ENCODE results near the gene DSCAM.

DSCAM gene

GRCh38 chr21:40141621-40142020 lies 705.3 kb downstream of the DSCAM start:
- no peak for DNase-seq (ENCODE audit: low read depth in 2 of 2, low spot score in 1 of 2)

GRCh38 chr21:40140675-40141074 lies 706.3 kb downstream of the DSCAM start:
- DNase-seq (ENCODE audit: low read depth in 2 of 2, low spot score in 1 of 2), result no peak

- no peak for DNase-seq (ENCODE audit: low read depth in 2 of 2, low spot score in 1 of 2)
Observed at GRCh38 chr21:40139636-40140035, 707.3 kb downstream of the DSCAM start.

GRCh38 chr21:40136571-40136970 lies 710.4 kb downstream of the DSCAM start:
- no peak for DNase-seq (ENCODE audit: low read depth in 2 of 2, low spot score in 1 of 2)

- DNase-seq (ENCODE audit: low read depth in 2 of 2, low spot score in 1 of 2), result no peak
Observed at GRCh38 chr21:40134731-40135492, 712.0 kb downstream of the DSCAM start.

GRCh38 chr21:40130476-40130875 lies 716.5 kb downstream of the DSCAM start:
- no peak for DNase-seq (ENCODE audit: low read depth in 2 of 2, low spot score in 1 of 2)

GRCh38 chr21:40129809-40130208 lies 717.1 kb downstream of the DSCAM start:
- DNase-seq (ENCODE audit: low read depth in 2 of 2, low spot score in 1 of 2), result no peak

GRCh38 chr21:40128891-40129290 lies 718.1 kb downstream of the DSCAM start:
- DNase-seq (ENCODE audit: low read depth in 2 of 2, low spot score in 1 of 2), result no peak

- DNase-seq (ENCODE audit: low read depth in 2 of 2, low spot score in 1 of 2), result no peak
Observed at GRCh38 chr21:40120940-40121575, 725.9 kb downstream of the DSCAM start.

GRCh38 chr21:40118527-40118926 lies 728.4 kb downstream of the DSCAM start:
- no peak for DNase-seq (ENCODE audit: low read depth in 2 of 2, low spot score in 1 of 2)

GRCh38 chr21:40117236-40117635 lies 729.7 kb downstream of the DSCAM start:
- DNase-seq (ENCODE audit: low read depth in 2 of 2, low spot score in 1 of 2), result no peak

GRCh38 chr21:40115775-40116174 lies 731.2 kb downstream of the DSCAM start:
- no peak for DNase-seq (ENCODE audit: low read depth in 2 of 2, low spot score in 1 of 2)

GRCh38 chr21:40102682-40103081 lies 744.3 kb downstream of the DSCAM start:
- DNase-seq (ENCODE audit: low read depth in 2 of 2, low spot score in 1 of 2), result no peak

GRCh38 chr21:40099809-40100208 lies 747.1 kb downstream of the DSCAM start:
- no peak for DNase-seq (ENCODE audit: low read depth in 2 of 2, low spot score in 1 of 2)

- DNase-seq (ENCODE audit: low read depth in 2 of 2, low spot score in 1 of 2), result no peak
Observed at GRCh38 chr21:40095477-40095876, 751.5 kb downstream of the DSCAM start.

GRCh38 chr21:40080385-40080784 lies 766.6 kb downstream of the DSCAM start:
- DNase-seq (ENCODE audit: low read depth in 2 of 2, low spot score in 1 of 2), result no peak

GRCh38 chr21:40074710-40075109 lies 772.2 kb downstream of the DSCAM start:
- no peak for DNase-seq (ENCODE audit: low read depth in 2 of 2, low spot score in 1 of 2)

- DNase-seq (ENCODE audit: low read depth in 2 of 2, low spot score in 1 of 2), result no peak
Observed at GRCh38 chr21:40074198-40074597, 772.8 kb downstream of the DSCAM start.

GRCh38 chr21:40073642-40074041 lies 773.3 kb downstream of the DSCAM start:
- no peak for DNase-seq (ENCODE audit: low read depth in 2 of 2, low spot score in 1 of 2)

- DNase-seq (ENCODE audit: low read depth in 2 of 2, low spot score in 1 of 2), result no peak
Observed at GRCh38 chr21:40070871-40071270, 776.1 kb downstream of the DSCAM start.

GRCh38 chr21:40067751-40068150 lies 779.2 kb downstream of the DSCAM start:
- DNase-seq (ENCODE audit: low read depth in 2 of 2, low spot score in 1 of 2), result no peak

GRCh38 chr21:40066221-40066620 lies 780.7 kb downstream of the DSCAM start:
- no peak for DNase-seq (ENCODE audit: low read depth in 2 of 2, low spot score in 1 of 2)

Data from stimulated activated CD8-positive, alpha-beta memory T cell treated with anti-CD3 and anti-CD28 coated beads, Interleukin-4, amount 100 ng/mL, for 1 hour (primary cell).